Neural crest cell (in vitro differentiated cells): ENCODE measurements around the gene CTU1. TPM values are rescaled to one million over a fixed set of nuclear protein-coding genes. Genes with fewer than 3 reads are reported as not detected.

Experiments used
- DNase-seq: peaks from one replicate; pipeline ENCODE4 v3.0.0; 2021; ENCODE audit warnings: low read depth, mixed read lengths, low spot score
- H3K27ac Mint-ChIP-seq: one replicate; pipeline ENCODE4 v1.8.0; 2021; ENCODE audit warnings: mild to moderate bottlenecking, mixed read lengths; ENCODE audit not compliant: unreplicated experiment
- H3K27me3 Mint-ChIP-seq: 2 replicates; pipeline ENCODE4 v1.8.0; 2021; ENCODE audit warnings: low read depth, mild to moderate bottlenecking, mixed read lengths
- H3K36me3 Mint-ChIP-seq: 2 replicates; pipeline ENCODE4 v1.8.0; 2021; ENCODE audit warnings: low read depth, mild to moderate bottlenecking, mixed read lengths
- H3K4me1 Mint-ChIP-seq: 2 replicates; pipeline ENCODE4 v1.8.0; 2021; ENCODE audit warnings: mixed read lengths
- H3K4me3 Mint-ChIP-seq: one replicate; pipeline ENCODE4 v1.8.0; 2021; ENCODE audit warnings: mild to moderate bottlenecking, mixed read lengths
- H3K9me3 Mint-ChIP-seq: 2 replicates; pipeline ENCODE4 v1.8.0; 2021; ENCODE audit warnings: mixed read lengths
- total RNA-seq: library from RNA; stranded (reverse); gene quantifications from 2 replicates; pipeline ENCODE4 v1.2.1, GENCODE V29; 2021
- TF ChIP-seq, protein P1 (sequence below): fragments of 200-600 bp; sonication (generic); conservative IDR thresholded peaks from 2 replicates; pipeline ENCODE4 v1.5.0; 2021; ENCODE audit warnings: antibody characterized with exemption, mild to moderate bottlenecking

The CTU1 gene
- total RNA-seq, 1 donor from 2014 or later: 8.4 TPM

GRCh38 chr19:51093510-51094345 lies 14.5 kb downstream of the CTU1 start:
- H3K27ac Mint-ChIP-seq: peak overlapping the region; percentile 38
- DNase-seq: no peak
- peaks cover 3% of the 10 kb centered on the region for H3K4me1 Mint-ChIP-seq
- TF ChIP-seq, protein P1, sequence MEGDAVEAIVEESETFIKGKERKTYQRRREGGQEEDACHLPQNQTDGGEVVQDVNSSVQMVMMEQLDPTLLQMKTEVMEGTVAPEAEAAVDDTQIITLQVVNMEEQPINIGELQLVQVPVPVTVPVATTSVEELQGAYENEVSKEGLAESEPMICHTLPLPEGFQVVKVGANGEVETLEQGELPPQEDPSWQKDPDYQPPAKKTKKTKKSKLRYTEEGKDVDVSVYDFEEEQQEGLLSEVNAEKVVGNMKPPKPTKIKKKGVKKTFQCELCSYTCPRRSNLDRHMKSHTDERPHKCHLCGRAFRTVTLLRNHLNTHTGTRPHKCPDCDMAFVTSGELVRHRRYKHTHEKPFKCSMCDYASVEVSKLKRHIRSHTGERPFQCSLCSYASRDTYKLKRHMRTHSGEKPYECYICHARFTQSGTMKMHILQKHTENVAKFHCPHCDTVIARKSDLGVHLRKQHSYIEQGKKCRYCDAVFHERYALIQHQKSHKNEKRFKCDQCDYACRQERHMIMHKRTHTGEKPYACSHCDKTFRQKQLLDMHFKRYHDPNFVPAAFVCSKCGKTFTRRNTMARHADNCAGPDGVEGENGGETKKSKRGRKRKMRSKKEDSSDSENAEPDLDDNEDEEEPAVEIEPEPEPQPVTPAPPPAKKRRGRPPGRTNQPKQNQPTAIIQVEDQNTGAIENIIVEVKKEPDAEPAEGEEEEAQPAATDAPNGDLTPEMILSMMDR: no peak
- no peak overlapping the region for H3K4me3 Mint-ChIP-seq
- H3K27me3 Mint-ChIP-seq: peaks cover 2% of the 10 kb centered on the region
- no peaks in the 10 kb centered on the region for H3K9me3 Mint-ChIP-seq
- no peaks in the 10 kb centered on the region for H3K36me3 Mint-ChIP-seq

DNA sequence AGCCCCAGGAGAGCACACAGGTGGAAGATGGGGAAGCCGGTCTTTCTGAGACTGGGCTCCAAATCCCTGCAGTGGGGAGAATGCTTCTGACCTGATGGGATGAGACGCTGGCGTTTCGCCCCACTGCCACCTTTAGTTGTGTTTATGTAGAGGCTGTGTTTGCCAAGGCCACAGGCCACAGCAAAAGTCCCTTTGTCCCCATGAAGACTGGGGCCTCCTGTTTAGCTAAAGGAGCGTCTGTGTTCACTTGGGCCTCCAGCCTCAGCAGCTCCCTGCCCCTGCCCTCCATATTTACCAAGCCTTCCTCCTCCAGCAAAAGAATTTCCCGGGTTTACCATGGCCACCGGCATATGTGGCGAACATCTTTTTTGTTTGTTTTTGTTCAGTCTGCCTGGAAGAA lies 15.1 kb downstream of the CTU1 start:
- peaks cover 3% of the 10 kb centered on the region for H3K4me1 Mint-ChIP-seq
- peaks cover 2% of the 10 kb centered on the region for H3K27me3 Mint-ChIP-seq
- no peak for DNase-seq
- H3K36me3 Mint-ChIP-seq: no peaks in the 10 kb centered on the region
- TF ChIP-seq, protein P1: no peak
- no peaks in the 10 kb centered on the region for H3K9me3 Mint-ChIP-seq
- H3K4me3 Mint-ChIP-seq: no peak overlapping the region
- H3K27ac Mint-ChIP-seq: no peak overlapping the region

GRCh38 chr19:51091895-51092873 lies 16.0 kb downstream of the CTU1 start:
- H3K27ac Mint-ChIP-seq: no peak overlapping the region
- peaks cover 2% of the 10 kb centered on the region for H3K27me3 Mint-ChIP-seq
- DNase-seq: no peak
- TF ChIP-seq, protein P1: no peak
- no peaks in the 10 kb centered on the region for H3K9me3 Mint-ChIP-seq
- no peaks in the 10 kb centered on the region for H3K36me3 Mint-ChIP-seq
- H3K4me3 Mint-ChIP-seq: no peak overlapping the region
- peaks cover 3% of the 10 kb centered on the region for H3K4me1 Mint-ChIP-seq

- DNase-seq: no peak
- Mint-ChIP-seq H3K27ac (no peak overlapping the region), H3K4me1 (peaks cover 3% of the 10 kb centered on the region), H3K27me3 (peaks cover 2% of the 10 kb centered on the region), H3K36me3 (no peaks in the 10 kb centered on the region), H3K4me3 (no peak overlapping the region), H3K9me3 (no peaks in the 10 kb centered on the region)
- TF ChIP-seq, protein P1: no peak
Observed at GRCh38 chr19:51091126-51091525, 17.1 kb downstream of the CTU1 start.

DNA sequence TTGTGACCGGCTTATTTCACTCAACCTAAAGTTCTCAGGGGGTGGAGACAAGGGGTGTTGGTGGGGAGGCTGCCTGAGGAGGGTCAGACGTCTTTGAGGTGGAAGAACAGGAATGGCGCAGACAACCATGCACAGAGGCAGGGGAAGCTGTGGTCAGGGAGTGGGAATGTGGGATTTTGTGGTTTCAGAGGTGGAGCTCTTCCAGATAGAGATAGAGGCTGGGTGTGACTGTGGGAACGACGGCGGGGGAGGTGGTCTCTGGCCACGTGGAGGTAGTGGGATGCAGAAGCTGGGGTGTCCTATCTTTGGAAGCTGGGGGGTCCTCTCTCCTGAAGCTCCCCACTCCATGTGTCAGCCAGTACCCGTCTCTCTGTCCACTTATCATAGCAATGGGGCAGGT lies 17.7 kb downstream of the CTU1 start:
- DNase-seq: no peak
- TF ChIP-seq, protein P1: no peak
- Mint-ChIP-seq H3K27me3 (peaks cover 2% of the 10 kb centered on the region), H3K9me3 (no peaks in the 10 kb centered on the region), H3K4me3 (no peak overlapping the region), H3K27ac (no peak overlapping the region), H3K4me1 (peaks cover 3% of the 10 kb centered on the region), H3K36me3 (no peaks in the 10 kb centered on the region)
